ENCODE data around the gene SATB2.

- TF ChIP-seq, protein P1, sequence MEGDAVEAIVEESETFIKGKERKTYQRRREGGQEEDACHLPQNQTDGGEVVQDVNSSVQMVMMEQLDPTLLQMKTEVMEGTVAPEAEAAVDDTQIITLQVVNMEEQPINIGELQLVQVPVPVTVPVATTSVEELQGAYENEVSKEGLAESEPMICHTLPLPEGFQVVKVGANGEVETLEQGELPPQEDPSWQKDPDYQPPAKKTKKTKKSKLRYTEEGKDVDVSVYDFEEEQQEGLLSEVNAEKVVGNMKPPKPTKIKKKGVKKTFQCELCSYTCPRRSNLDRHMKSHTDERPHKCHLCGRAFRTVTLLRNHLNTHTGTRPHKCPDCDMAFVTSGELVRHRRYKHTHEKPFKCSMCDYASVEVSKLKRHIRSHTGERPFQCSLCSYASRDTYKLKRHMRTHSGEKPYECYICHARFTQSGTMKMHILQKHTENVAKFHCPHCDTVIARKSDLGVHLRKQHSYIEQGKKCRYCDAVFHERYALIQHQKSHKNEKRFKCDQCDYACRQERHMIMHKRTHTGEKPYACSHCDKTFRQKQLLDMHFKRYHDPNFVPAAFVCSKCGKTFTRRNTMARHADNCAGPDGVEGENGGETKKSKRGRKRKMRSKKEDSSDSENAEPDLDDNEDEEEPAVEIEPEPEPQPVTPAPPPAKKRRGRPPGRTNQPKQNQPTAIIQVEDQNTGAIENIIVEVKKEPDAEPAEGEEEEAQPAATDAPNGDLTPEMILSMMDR (IDR thresholded peaks at IDR 0.05) = no peak
- no peak for TF ChIP-seq EP300 (IDR thresholded peaks at IDR 0.05)
- no peak for TF ChIP-seq POLR2A (IDR thresholded peaks at IDR 0.05)
Measured at GRCh38 chr2:199440118-199440517, 17.6 kb downstream of the SATB2 start.

All from stomach (tissue), 4 donors.